Mononuclear cell (primary cell): Measurements from ENCODE around the gene FGD2. TPM values are rescaled to one million over a fixed set of nuclear protein-coding genes. Genes with fewer than 3 reads are reported as not detected.

ENCODE experiments used
- H3K27me3 ChIP-seq: 2 replicates; pipeline ENCODE4 v1.6.0; 2011; ENCODE audit warnings: low read length, control low read depth; ENCODE audit not compliant: insufficient read depth
- H3K4me1 ChIP-seq: 2 replicates; pipeline ENCODE4 v1.5.1; 2011; ENCODE audit warnings: mild to moderate bottlenecking, low read length, control low read depth; ENCODE audit not compliant: insufficient read depth
- H3K4me3 ChIP-seq: 2 replicates; pipeline ENCODE4 v1.5.1; 2011; ENCODE audit warnings: mild to moderate bottlenecking, low read length, moderate library complexity
- H3K9me3 ChIP-seq: 2 replicates; pipeline ENCODE4 v1.5.1; 2011; ENCODE audit warnings: low read depth, mild to moderate bottlenecking, control low read depth, low read length
- total RNA-seq: library from RNA; depleted of rRNA; stranded (reverse); fragments of >200 nt; gene quantifications from one replicate; pipeline ENCODE4 v1.2.3, GENCODE V29; 2012

The FGD2 gene
- total RNA-seq, 1 donor, result 41.7 TPM

- Histone ChIP-seq H3K27me3 (no peaks in the 10 kb centered on the region), H3K4me3 (no peak overlapping the region), H3K4me1 (peaks cover 50% of the 10 kb centered on the region), H3K9me3 (no peaks in the 10 kb centered on the region)
Measured at GRCh38 chr6:37004044-37004980, 1.1 kb upstream of the FGD2 start.

GRCh38 chr6:37005827-37006567 is 542 bp downstream of the FGD2 start:
- Histone ChIP-seq H3K27me3 (no peaks in the 10 kb centered on the region), H3K4me1 (peaks cover 61% of the 10 kb centered on the region), H3K4me3 (peak overlapping the region; percentile 56)

DNA sequence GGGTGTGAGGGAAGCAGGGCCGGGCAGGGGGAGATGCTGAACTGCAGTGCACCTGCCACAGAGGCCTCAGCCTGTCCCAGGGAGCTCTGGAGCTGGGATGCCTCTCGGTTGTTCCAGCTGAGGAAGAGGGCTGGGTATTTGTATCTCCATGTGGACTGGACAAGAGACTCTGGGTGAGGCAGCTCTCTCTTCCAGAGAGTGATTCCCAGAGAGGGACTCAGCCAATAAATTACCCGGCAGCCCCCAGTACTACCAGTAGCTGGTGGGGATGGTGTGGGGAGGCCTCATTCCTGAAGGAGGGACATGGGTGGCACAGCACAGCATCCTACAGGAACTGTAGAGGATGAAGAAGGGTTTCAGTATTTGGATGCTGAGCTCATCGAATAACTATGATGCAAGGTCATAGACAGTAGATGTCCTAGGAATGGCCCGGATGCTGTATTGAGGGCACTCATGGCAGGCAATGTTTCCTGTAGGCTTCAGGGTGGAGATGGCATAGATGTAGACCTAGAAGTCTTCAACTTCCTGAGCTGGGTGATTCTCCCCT is 1.4 kb downstream of the FGD2 start:
- no peaks in the 10 kb centered on the region for H3K27me3 ChIP-seq
- H3K4me3 ChIP-seq, result peak overlapping the region; percentile 56
- peaks cover 55% of the 10 kb centered on the region for H3K4me1 ChIP-seq
- H3K9me3 ChIP-seq, result no peaks in the 10 kb centered on the region

More at GRCh38 chr6:37005827-37006567, 542 bp downstream of the FGD2 start:
- no peaks in the 10 kb centered on the region for H3K9me3 ChIP-seq

GRCh38 chr6:37007340-37008043 is 2.0 kb downstream of the FGD2 start:
- Histone ChIP-seq H3K4me3 (peak overlapping the region; percentile 56), H3K9me3 (no peaks in the 10 kb centered on the region), H3K4me1 (peaks cover 55% of the 10 kb centered on the region), H3K27me3 (no peaks in the 10 kb centered on the region)

- Histone ChIP-seq H3K9me3 (no peaks in the 10 kb centered on the region), H3K4me3 (peak overlapping the region; percentile 56), H3K4me1 (peaks cover 55% of the 10 kb centered on the region), H3K27me3 (no peaks in the 10 kb centered on the region)
Measured at GRCh38 chr6:37008484-37009465, 3.3 kb downstream of the FGD2 start.

GRCh38 chr6:37010402-37010892 is 5.0 kb downstream of the FGD2 start:
- H3K27me3 ChIP-seq, result no peaks in the 10 kb centered on the region
- H3K4me3 ChIP-seq, result no peak overlapping the region
- H3K9me3 ChIP-seq, result no peaks in the 10 kb centered on the region
- H3K4me1 ChIP-seq, result peaks cover 45% of the 10 kb centered on the region

DNA sequence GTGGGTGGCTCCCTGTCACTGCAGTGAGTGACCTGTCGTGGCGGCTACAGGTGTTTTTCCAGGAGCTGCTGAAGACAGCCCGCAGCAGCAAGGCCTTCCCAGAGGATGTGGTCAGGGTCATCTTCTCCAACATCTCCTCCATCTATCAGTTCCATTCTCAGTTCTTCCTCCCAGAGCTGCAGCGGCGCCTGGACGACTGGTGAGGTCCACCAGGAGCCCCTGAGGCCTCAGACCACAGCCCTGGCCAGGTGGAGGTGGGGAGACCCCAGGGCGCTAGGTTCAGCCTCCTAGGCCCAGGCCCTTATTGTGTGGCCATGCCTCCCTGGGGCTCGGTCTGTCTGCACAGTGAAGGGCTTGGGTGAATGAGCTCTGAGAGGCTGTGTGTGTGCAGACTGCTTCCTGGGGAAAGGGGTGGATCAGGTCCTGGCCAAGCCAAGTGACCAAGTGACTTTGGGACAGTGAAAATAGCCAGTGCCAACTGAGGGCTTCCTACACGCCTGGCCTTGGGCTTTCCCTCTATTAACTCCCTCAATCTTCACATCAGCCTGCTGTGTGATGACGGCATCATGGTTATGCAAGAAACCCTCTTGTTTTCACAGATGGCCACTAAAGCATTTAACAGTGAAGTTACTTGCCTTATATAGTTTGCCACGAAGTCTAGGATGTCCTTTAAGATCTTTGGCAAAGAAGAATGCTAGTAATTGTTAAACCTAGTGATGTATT is 6.4 kb downstream of the FGD2 start:
- Histone ChIP-seq H3K27me3 (no peaks in the 10 kb centered on the region), H3K4me1 (peaks cover 33% of the 10 kb centered on the region), H3K4me3 (no peak overlapping the region), H3K9me3 (no peaks in the 10 kb centered on the region)

DNA sequence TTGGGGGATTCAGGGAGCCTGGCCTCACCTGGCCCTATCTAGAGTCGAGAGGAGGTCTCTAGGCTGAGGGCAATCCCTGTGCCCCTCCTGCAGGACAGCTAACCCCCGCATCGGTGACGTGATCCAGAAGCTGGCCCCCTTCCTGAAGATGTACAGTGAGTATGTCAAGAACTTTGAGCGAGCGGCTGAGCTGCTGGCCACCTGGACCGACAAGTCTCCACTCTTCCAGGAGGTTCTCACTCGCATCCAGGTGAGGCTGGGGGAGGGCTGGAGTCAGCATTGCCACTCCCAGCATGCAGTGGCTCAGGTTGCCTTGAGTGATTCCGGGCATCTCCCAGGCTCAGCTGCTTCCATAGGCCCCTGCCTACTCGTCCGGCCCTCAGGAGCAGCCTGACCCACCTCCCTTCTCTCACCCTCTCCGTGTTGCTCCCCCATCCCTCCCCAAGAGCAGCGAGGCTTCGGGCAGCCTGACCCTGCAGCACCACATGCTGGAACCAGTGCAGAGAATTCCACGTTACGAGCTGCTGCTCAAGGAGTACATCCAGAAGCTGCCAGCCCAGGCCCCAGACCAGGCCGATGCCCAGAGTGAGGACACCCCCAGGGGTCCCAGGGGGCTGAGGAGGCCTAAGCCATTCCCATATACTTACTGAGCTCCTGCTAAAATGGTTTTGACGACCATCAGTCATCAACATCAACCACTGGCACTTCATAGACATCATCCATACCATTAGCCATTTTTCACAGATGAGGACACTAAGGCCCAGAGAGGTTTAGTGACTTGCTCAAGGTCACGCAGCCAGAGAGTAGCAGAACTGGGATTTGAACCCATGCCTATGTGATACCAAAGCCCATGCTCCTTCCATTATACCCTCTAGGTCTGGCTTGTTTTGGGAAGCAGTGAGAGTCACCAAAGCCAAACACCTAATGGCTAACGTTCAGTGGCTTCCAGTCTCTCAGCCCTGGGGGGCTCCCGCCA is 8.3 kb downstream of the FGD2 start:
- Histone ChIP-seq H3K9me3 (no peaks in the 10 kb centered on the region), H3K4me3 (no peak overlapping the region)

DNA sequence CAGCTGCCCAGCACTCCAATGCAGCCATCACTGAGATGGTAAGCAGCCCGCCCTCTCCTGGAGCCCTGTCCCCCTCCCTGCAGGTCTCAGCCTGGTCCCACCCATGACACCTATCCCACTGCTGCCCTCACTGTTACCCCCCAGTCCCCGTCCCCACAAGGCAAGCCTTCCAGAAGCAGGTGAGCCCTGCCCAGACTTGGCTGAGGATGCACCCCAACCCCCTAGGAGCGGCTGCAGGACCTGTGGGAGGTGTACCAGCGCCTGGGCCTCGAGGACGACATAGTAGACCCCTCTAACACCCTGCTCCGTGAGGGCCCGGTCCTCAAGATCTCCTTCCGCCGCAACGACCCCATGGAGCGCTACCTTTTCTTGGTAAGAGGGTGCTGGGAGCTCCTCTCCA is 9.2 kb downstream of the FGD2 start:
- H3K4me1 ChIP-seq, result peaks cover 26% of the 10 kb centered on the region
- H3K27me3 ChIP-seq, result no peaks in the 10 kb centered on the region
- no peak overlapping the region for H3K4me3 ChIP-seq
- no peaks in the 10 kb centered on the region for H3K9me3 ChIP-seq

More for the DNA sequence above, 8.3 kb downstream of the FGD2 start:
- Histone ChIP-seq H3K27me3 (no peaks in the 10 kb centered on the region), H3K4me1 (peaks cover 27% of the 10 kb centered on the region)

DNA sequence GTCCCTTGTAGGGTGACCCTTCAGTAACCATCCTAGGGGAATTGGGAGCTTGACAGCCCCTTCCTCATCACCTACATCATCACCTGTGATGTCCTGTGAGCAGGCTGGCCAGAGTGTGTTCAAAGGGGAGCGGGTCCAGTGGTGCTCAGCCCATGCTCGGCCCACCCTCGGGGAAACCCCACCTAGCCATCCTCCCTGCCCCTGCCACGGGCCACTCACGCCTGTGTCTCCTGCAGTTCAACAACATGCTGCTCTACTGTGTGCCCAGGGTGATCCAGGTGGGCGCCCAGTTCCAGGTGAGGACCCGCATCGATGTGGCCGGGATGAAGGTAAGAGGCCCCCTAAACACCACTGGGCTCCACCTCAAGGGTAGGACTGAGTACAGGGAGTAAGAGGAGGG is 10.1 kb downstream of the FGD2 start:
- H3K4me3 ChIP-seq, result no peak overlapping the region
- H3K27me3 ChIP-seq, result no peaks in the 10 kb centered on the region
- H3K4me1 ChIP-seq, result peaks cover 19% of the 10 kb centered on the region
- H3K9me3 ChIP-seq, result no peaks in the 10 kb centered on the region

GRCh38 chr6:37016995-37017394 is 11.5 kb downstream of the FGD2 start:
- no peaks in the 10 kb centered on the region for H3K9me3 ChIP-seq
- H3K27me3 ChIP-seq, result no peaks in the 10 kb centered on the region
- no peak overlapping the region for H3K4me3 ChIP-seq
- peaks cover 23% of the 10 kb centered on the region for H3K4me1 ChIP-seq

GRCh38 chr6:37017606-37018197 is 12.2 kb downstream of the FGD2 start:
- H3K4me1 ChIP-seq, result peaks cover 30% of the 10 kb centered on the region
- H3K27me3 ChIP-seq, result no peaks in the 10 kb centered on the region
- no peak overlapping the region for H3K4me3 ChIP-seq

More at GRCh38 chr6:37017606-37018197, 12.2 kb downstream of the FGD2 start:
- no peaks in the 10 kb centered on the region for H3K9me3 ChIP-seq
